Ectodermal cell (in vitro differentiated cells): ENCODE data around the gene BMP7.

ENCODE experiments used
- H3K27ac ChIP-seq: 2 replicates; pipeline ENCODE4 v1.7.0; 2013; ENCODE audit warnings: mild to moderate bottlenecking, low read depth, low read length; ENCODE audit not compliant: insufficient read depth, poor library complexity, severe bottlenecking
- H3K27me3 ChIP-seq: 2 replicates; pipeline ENCODE4 v1.7.0; 2013; ENCODE audit warnings: mild to moderate bottlenecking, low read length; ENCODE audit not compliant: insufficient read depth, control insufficient read depth, poor library complexity, severe bottlenecking
- H3K36me3 ChIP-seq: one replicate; pipeline ENCODE4 v1.7.0; 2013; ENCODE audit warnings: low read length; ENCODE audit not compliant: control insufficient read depth, insufficient read depth
- H3K4me1 ChIP-seq: one replicate; pipeline ENCODE4 v1.7.0; 2013; ENCODE audit warnings: low read length; ENCODE audit not compliant: control insufficient read depth, insufficient read depth
- H3K4me3 ChIP-seq: 2 replicates; pipeline ENCODE4 v1.7.0; 2013; ENCODE audit warnings: low read depth, low read length, control low read depth; ENCODE audit not compliant: insufficient read depth
- H3K9me3 ChIP-seq: 2 replicates; pipeline ENCODE4 v1.7.0; 2013; ENCODE audit warnings: mild to moderate bottlenecking, low read length, moderate library complexity; ENCODE audit not compliant: control insufficient read depth
- WGBS, 2 experiments: methylation state at CpG; one replicate each; pipeline ENCODE4 v1.1.7; 2013; ENCODE audit warnings: missing lambda C conversion rate in 2 of 2; 5-methylcytosine and 5-hydroxymethylcytosine counted together

The BMP7 gene

GRCh38 chr20:57142667-57143066 lies 123.8 kb downstream of the BMP7 start:
- no peaks in the 10 kb centered on the region for H3K27me3 ChIP-seq
- H3K4me1 ChIP-seq, result no peaks in the 10 kb centered on the region
- H3K27ac ChIP-seq, result no peak overlapping the region
- no peaks in the 10 kb centered on the region for H3K9me3 ChIP-seq
- 93 to 94% methylated on average over 12 of the region's 12 CpGs for WGBS, 2 experiments
- no peak overlapping the region for H3K4me3 ChIP-seq
- no peaks in the 10 kb centered on the region for H3K36me3 ChIP-seq

GRCh38 chr20:57141492-57141891 lies 124.9 kb downstream of the BMP7 start:
- 100% methylated on average over 1 of the region's 1 CpG for WGBS, 2 experiments
- H3K36me3 ChIP-seq, result no peaks in the 10 kb centered on the region

GRCh38 chr20:57140416-57140965 lies 126.0 kb downstream of the BMP7 start:
- no peaks in the 10 kb centered on the region for H3K4me1 ChIP-seq
- H3K4me3 ChIP-seq, result no peak overlapping the region
- no peaks in the 10 kb centered on the region for H3K27me3 ChIP-seq
- H3K27ac ChIP-seq, result no peak overlapping the region
- H3K9me3 ChIP-seq, result no peaks in the 10 kb centered on the region
- 81 to 84% methylated on average over 7 of the region's 7 CpGs for WGBS, 2 experiments
- no peaks in the 10 kb centered on the region for H3K36me3 ChIP-seq

More at GRCh38 chr20:57141492-57141891, 124.9 kb downstream of the BMP7 start:
- no peak overlapping the region for H3K4me3 ChIP-seq
- H3K4me1 ChIP-seq, result no peaks in the 10 kb centered on the region
- no peak overlapping the region for H3K27ac ChIP-seq
- H3K9me3 ChIP-seq, result no peaks in the 10 kb centered on the region
- no peaks in the 10 kb centered on the region for H3K27me3 ChIP-seq

GRCh38 chr20:57139342-57140093 lies 126.9 kb downstream of the BMP7 start:
- 94 to 95% methylated on average over 8 of the region's 8 CpGs for WGBS, 2 experiments
- H3K4me3 ChIP-seq, result no peak overlapping the region
- no peaks in the 10 kb centered on the region for H3K36me3 ChIP-seq
- H3K4me1 ChIP-seq, result no peaks in the 10 kb centered on the region
- H3K27me3 ChIP-seq, result no peaks in the 10 kb centered on the region
- H3K27ac ChIP-seq, result no peak overlapping the region
- no peaks in the 10 kb centered on the region for H3K9me3 ChIP-seq

- no peak overlapping the region for H3K27ac ChIP-seq
- H3K9me3 ChIP-seq, result no peaks in the 10 kb centered on the region
- H3K36me3 ChIP-seq, result no peaks in the 10 kb centered on the region
- WGBS, 2 experiments, result 91 to 92% methylated on average over 16 to 17 of the region's 17 CpGs
- H3K4me1 ChIP-seq, result no peaks in the 10 kb centered on the region
- no peaks in the 10 kb centered on the region for H3K27me3 ChIP-seq
- no peak overlapping the region for H3K4me3 ChIP-seq
These were observed 128.0 kb downstream of the BMP7 start for GRCh38 chr20:57138198-57138995.

- no peaks in the 10 kb centered on the region for H3K4me1 ChIP-seq
- H3K36me3 ChIP-seq, result no peaks in the 10 kb centered on the region
- H3K9me3 ChIP-seq, result no peaks in the 10 kb centered on the region
- H3K4me3 ChIP-seq, result no peak overlapping the region
- no peaks in the 10 kb centered on the region for H3K27me3 ChIP-seq
- no peak overlapping the region for H3K27ac ChIP-seq
- WGBS, 2 experiments, result 90 to 96% methylated on average over 1 of the region's 1 CpG
These were observed 128.8 kb downstream of the BMP7 start for GRCh38 chr20:57137676-57138075.

- Histone ChIP-seq H3K4me3 (no peak overlapping the region), H3K9me3 (no peaks in the 10 kb centered on the region), H3K36me3 (no peaks in the 10 kb centered on the region), H3K27ac (no peak overlapping the region), H3K27me3 (no peaks in the 10 kb centered on the region), H3K4me1 (no peaks in the 10 kb centered on the region)
- 93 to 97% methylated on average over 4 to 7 of the region's 7 CpGs for WGBS, 2 experiments
These were observed 129.7 kb downstream of the BMP7 start for GRCh38 chr20:57136734-57137133.

- H3K27me3 ChIP-seq, result no peaks in the 10 kb centered on the region
- H3K9me3 ChIP-seq, result no peaks in the 10 kb centered on the region
- no peaks in the 10 kb centered on the region for H3K4me1 ChIP-seq
- no peaks in the 10 kb centered on the region for H3K36me3 ChIP-seq
- no peak overlapping the region for H3K4me3 ChIP-seq
- H3K27ac ChIP-seq, result no peak overlapping the region
- WGBS, 2 experiments, result 95 to 96% methylated on average over 6 of the region's 6 CpGs
These were observed 130.6 kb downstream of the BMP7 start for GRCh38 chr20:57135875-57136274.

GRCh38 chr20:57134804-57135203 lies 131.6 kb downstream of the BMP7 start:
- Histone ChIP-seq H3K4me1 (no peaks in the 10 kb centered on the region), H3K27me3 (no peaks in the 10 kb centered on the region), H3K9me3 (no peaks in the 10 kb centered on the region), H3K27ac (no peak overlapping the region), H3K4me3 (no peak overlapping the region), H3K36me3 (no peaks in the 10 kb centered on the region)
- 91 to 95% methylated on average over 4 of the region's 4 CpGs for WGBS, 2 experiments

- Histone ChIP-seq H3K4me1 (no peaks in the 10 kb centered on the region), H3K4me3 (no peak overlapping the region), H3K27me3 (peaks cover 2% of the 10 kb centered on the region), H3K36me3 (no peaks in the 10 kb centered on the region), H3K27ac (no peak overlapping the region), H3K9me3 (no peaks in the 10 kb centered on the region)
- WGBS, 2 experiments, result 88 to 89% methylated on average over 14 of the region's 14 CpGs
These were observed 132.4 kb downstream of the BMP7 start for GRCh38 chr20:57133926-57134650.
